Endothelial cell of umbilical vein (primary cell): ENCODE measurements around the gene ONECUT2. TPM values are rescaled to one million over a fixed set of nuclear protein-coding genes. Genes with fewer than 3 reads are reported as not detected.

ENCODE experiments used
- BruUV-seq: library from RNA; stranded (reverse); fragments of 400-500 nt; replicated peaks from 2 replicates; lab custom pipeline; 2021; lab: Mats Ljungman, UMichigan
- CTCF ChIA-PET: fragments of 300-600, 350-600 bp; sonication (Branson Sonifier 250); formaldehyde crosslinking; loops from one replicate; lab custom pipeline; 2021; ENCODE audit warnings: antibody characterized with exemption, inconsistent platforms; lab: Charles Lee
- POLR2A ChIA-PET: fragments of 300-600, 350-600 bp; sonication (Branson Sonifier 250); formaldehyde crosslinking; loops from one replicate; lab custom pipeline; 2021; ENCODE audit warnings: antibody characterized with exemption, inconsistent platforms; lab: Charles Lee
- DNase-seq: peaks from one replicate; pipeline ENCODE4 v3.0.0-alpha.2; 2011; ENCODE audit warnings: low read depth, low spot score
- FAIRE-seq: peaks from 2 replicates; lab custom pipeline; 2011; peaks lifted over from hg19 to GRCh38; lab: Jason Lieb, UNC
- H2AFZ ChIP-seq: 2 replicates; pipeline ENCODE4 v1.6.0; 2012; ENCODE audit warnings: low read depth, low read length, control low read depth, inconsistent platforms
- H3K27ac ChIP-seq: 2 replicates; pipeline ENCODE4 v1.5.1; 2011; ENCODE audit warnings: low read depth, mild to moderate bottlenecking, control low read depth, low read length, moderate library complexity; ENCODE audit not compliant: insufficient read depth
- H3K27me3 ChIP-seq, 2 experiments: 2 replicates each; pipeline versions ENCODE4 v1.6.0 to v1.6.1; 2011; ENCODE audit warnings: low read length in 2 of 2, mixed read lengths in 1 of 2; ENCODE audit not compliant: control insufficient read depth in 2 of 2, insufficient read depth in 2 of 2
- H3K36me3 ChIP-seq, 2 experiments: 2 replicates in 1 of 2; 3 replicates in 1 of 2; pipeline ENCODE4 v1.5.1; 2011; ENCODE audit warnings: low read length in 2 of 2, mild to moderate bottlenecking in 1 of 2, moderate library complexity in 1 of 2; ENCODE audit not compliant: control insufficient read depth in 2 of 2, insufficient read depth in 2 of 2; ENCODE audit errors: extremely low read depth in 1 of 2
- H3K4me1 ChIP-seq: 3 replicates; pipeline ENCODE4 v1.5.1; 2011; ENCODE audit warnings: mild to moderate bottlenecking, low read length; ENCODE audit not compliant: control insufficient read depth, insufficient read depth; ENCODE audit errors: extremely low read depth
- H3K4me2 ChIP-seq: 2 replicates; pipeline ENCODE4 v1.6.1; 2011; ENCODE audit warnings: low read length, control low read depth, mixed read lengths; ENCODE audit not compliant: insufficient read depth
- H3K4me3 ChIP-seq, 3 experiments: fragments of 200-600 bp in 1 of 3; sonication (generic), shearing (Covaris generic) in 1 of 3; replicated peaks in 1 of 3; 2 replicates each; pipeline ENCODE4 v1.5.1; 2011 to 2016; ENCODE audit warnings: control low read depth in 3 of 3, low read length in 3 of 3, mild to moderate bottlenecking in 2 of 3, inconsistent platforms in 1 of 3, low read depth in 1 of 3, moderate library complexity in 1 of 3; ENCODE audit not compliant: insufficient read depth in 1 of 3
- H3K79me2 ChIP-seq: 2 replicates; pipeline ENCODE4 v1.6.0; 2012; ENCODE audit warnings: low read length, inconsistent platforms; ENCODE audit not compliant: control insufficient read depth, insufficient read depth
- H3K9ac ChIP-seq: replicated peaks from 2 replicates; pipeline ENCODE3; 2011; ENCODE audit warnings: low read length, control low read depth; ENCODE audit not compliant: insufficient read depth; ENCODE audit errors: extremely low read depth
- H3K9me1 ChIP-seq: replicated peaks from 3 replicates; pipeline ENCODE4 v1.6.0; 2011; ENCODE audit warnings: mild to moderate bottlenecking, low read length; ENCODE audit not compliant: control insufficient read depth, insufficient read depth; ENCODE audit errors: extremely low read depth
- H3K9me3 ChIP-seq: replicated peaks from 2 replicates; pipeline ENCODE4 v1.5.1; 2012; ENCODE audit warnings: low read length, inconsistent platforms; ENCODE audit not compliant: control insufficient read depth, insufficient read depth
- H4K20me1 ChIP-seq: replicated peaks from 2 replicates; pipeline ENCODE3; 2011; ENCODE audit warnings: mild to moderate bottlenecking, low read length; ENCODE audit not compliant: control insufficient read depth, insufficient read depth; ENCODE audit errors: extremely low read depth
- EZH2 ChIP-seq: IDR thresholded peaks from 2 replicates; pipeline ENCODE4 v1.6.1; 2012; ENCODE audit warnings: borderline replicate concordance, low read depth, mild to moderate bottlenecking, moderate library complexity, low read length, inconsistent platforms; ENCODE audit not compliant: severe bottlenecking
- GATA2 ChIP-seq: IDR thresholded peaks from 2 replicates; pipeline ENCODE4 v1.7.0; 2011; ENCODE audit warnings: low read depth, mild to moderate bottlenecking, moderate library complexity, mixed read lengths, low read length; ENCODE audit not compliant: insufficient read length, insufficient read depth
- JUN ChIP-seq: IDR thresholded peaks from 2 replicates; pipeline ENCODE4 v1.6.1; 2011; ENCODE audit warnings: borderline replicate concordance, low read depth; ENCODE audit not compliant: insufficient read length, insufficient read depth
- MAX ChIP-seq: IDR thresholded peaks from 2 replicates; pipeline ENCODE4 v1.6.1; 2011; ENCODE audit not compliant: insufficient read depth, insufficient read length
- MYC ChIP-seq: IDR thresholded peaks from one replicate; pipeline ENCODE4 v1.6.1; 2011; ENCODE audit warnings: mild to moderate bottlenecking, low read depth, low read length
- POLR2A ChIP-seq: IDR thresholded peaks from 2 replicates; pipeline ENCODE4 v1.6.1; 2012; ENCODE audit warnings: low read depth, mild to moderate bottlenecking, control low read depth, low read length
- POLR2AphosphoS5 ChIP-seq: IDR thresholded peaks from 2 replicates; pipeline ENCODE4 v1.6.1; 2012; ENCODE audit warnings: low read depth, mild to moderate bottlenecking, control low read depth, low read length, moderate library complexity; ENCODE audit not compliant: insufficient read depth
- dilution Hi-C: fragments of 300-500 bp; cut with MboI; formaldehyde crosslinking; loops from one replicate; pipeline ENCODE4 v1.15.0; 2019; ENCODE audit warnings: low sequenced_read_pairs; ENCODE audit not compliant: extremely low pct_ligation_motif_present
- intact Hi-C: fragments of 100-400 bp; cut with micrococcal nuclease; formaldehyde crosslinking; loops from one replicate; pipeline ENCODE4 v1.10.0; 2022
- polyA plus RNA-seq, 4 experiments: library from polyadenylated mRNA; depleted of rRNA in 3 of 4; stranded (reverse) in 3 of 4; unstranded in 1 of 4; fragments of >200 nt; gene quantifications; 2 replicates each; pipeline versions ENCODE4 v1.2.1 to v1.2.3, GENCODE V29; 2011 to 2012; ENCODE audit warnings: missing spikeins in 1 of 4
- total RNA-seq: library from RNA; stranded (reverse); gene quantifications from 2 replicates; pipeline ENCODE4 v1.2.3, GENCODE V29; 2021
- TF ChIP-seq, protein P1 (sequence below), 2 donors: IDR thresholded peaks; 1 replicate in 1 of 2; 2 replicates in 1 of 2; pipeline ENCODE4 v1.5.1; 2011; ENCODE audit warnings: low read length in 2 of 2, mild to moderate bottlenecking in 2 of 2, moderate library complexity in 2 of 2, control low read depth in 1 of 2, inconsistent platforms in 1 of 2, low read depth in 1 of 2; ENCODE audit not compliant: insufficient read depth in 1 of 2; ENCODE audit errors: extremely low read depth in 1 of 2

ONECUT2 gene
- total and polyA plus RNA-seq, 2 donors (not counting 3 experiments of a cell fraction or from before 2014, with no cell fraction given) = 0.01 to 0.62 TPM

DNA sequence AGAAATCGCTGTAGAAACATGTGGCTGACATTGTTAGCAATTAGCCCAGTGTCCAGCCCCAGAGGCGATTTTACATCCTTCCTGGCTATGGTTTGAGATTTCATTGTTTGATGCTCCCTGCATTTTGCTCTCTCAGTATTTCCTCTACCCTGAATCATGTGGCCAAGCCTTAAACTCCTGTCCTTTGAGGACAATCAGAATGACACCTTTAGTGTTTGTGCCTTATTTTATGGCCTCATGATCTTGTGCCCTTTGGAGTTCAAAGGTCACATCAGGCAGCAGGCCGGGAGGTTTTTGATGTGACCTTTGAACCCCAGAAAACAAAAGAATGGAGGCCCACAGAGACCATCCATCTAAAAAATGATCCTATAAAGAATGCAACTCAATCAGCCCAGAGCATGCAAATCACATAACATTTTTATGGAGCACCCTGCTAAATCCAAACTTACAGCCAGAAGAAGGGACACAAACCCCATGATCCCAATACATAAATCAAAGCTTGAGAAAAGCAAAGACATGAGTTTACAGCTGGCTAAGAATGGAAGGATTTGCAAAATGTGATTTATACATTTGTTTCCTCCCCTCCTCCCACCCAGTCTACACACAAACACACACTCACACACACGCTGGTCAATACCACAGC, 98.8 kb downstream of the ONECUT2 start:
- FAIRE-seq (no peak), DNase-seq (no peak)
- Histone ChIP-seq H3K9me1 (no peaks in the 10 kb centered on the region), H3K9ac (no peak overlapping the region), H3K9me3 (no peaks in the 10 kb centered on the region), H3K4me2 (no peak overlapping the region), H4K20me1 (no peaks in the 10 kb centered on the region), H3K79me2 (no peaks in the 10 kb centered on the region), H3K27ac (no peak overlapping the region), H3K4me3 (no peak overlapping the region), H3K36me3 (no peaks in the 10 kb centered on the region), H2AFZ (no peak overlapping the region), H3K27me3 (peaks cover 0 to 1% of the 10 kb centered on the region in 2 experiments), H3K4me1 (no peaks in the 10 kb centered on the region)
- ChIA-PET POLR2A (no interaction called here), CTCF (no interaction called here)
- dilution Hi-C loops = no loop called here
- intact Hi-C loops = no loop called here
- no TSS peak for BruUV-seq
- TF ChIP-seq POLR2A = no peak
- TF ChIP-seq, protein P1, sequence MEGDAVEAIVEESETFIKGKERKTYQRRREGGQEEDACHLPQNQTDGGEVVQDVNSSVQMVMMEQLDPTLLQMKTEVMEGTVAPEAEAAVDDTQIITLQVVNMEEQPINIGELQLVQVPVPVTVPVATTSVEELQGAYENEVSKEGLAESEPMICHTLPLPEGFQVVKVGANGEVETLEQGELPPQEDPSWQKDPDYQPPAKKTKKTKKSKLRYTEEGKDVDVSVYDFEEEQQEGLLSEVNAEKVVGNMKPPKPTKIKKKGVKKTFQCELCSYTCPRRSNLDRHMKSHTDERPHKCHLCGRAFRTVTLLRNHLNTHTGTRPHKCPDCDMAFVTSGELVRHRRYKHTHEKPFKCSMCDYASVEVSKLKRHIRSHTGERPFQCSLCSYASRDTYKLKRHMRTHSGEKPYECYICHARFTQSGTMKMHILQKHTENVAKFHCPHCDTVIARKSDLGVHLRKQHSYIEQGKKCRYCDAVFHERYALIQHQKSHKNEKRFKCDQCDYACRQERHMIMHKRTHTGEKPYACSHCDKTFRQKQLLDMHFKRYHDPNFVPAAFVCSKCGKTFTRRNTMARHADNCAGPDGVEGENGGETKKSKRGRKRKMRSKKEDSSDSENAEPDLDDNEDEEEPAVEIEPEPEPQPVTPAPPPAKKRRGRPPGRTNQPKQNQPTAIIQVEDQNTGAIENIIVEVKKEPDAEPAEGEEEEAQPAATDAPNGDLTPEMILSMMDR (IDR thresholded peaks at IDR 0.05; ENCODE audit: extremely low read depth in 1 of 2, insufficient read depth in 1 of 2, low read depth in 1 of 2, low read length in 2 of 2) = no peak
- TF ChIP-seq JUN = no peak
- no peak for TF ChIP-seq GATA2
- TF ChIP-seq MYC = no peak
- no peak for TF ChIP-seq POLR2AphosphoS5
- no peak for TF ChIP-seq EZH2
- no peak for TF ChIP-seq MAX
